G401.6 (cell line): ENCODE data around the gene CFAP97D2.
"Not testable (repeated sequence)": the region's sequence is repeated elsewhere in the genome, so short reads cannot be mapped to it uniquely, and the experiment has no call there.

Experiments
- FAIRE-seq: peaks from 2 replicates; lab custom pipeline; 2012; peaks lifted over from hg19 to GRCh38; lab: Jason Lieb, UNC

The CFAP97D2 gene

GRCh38 chr13:114236227-114236626, 57.2 kb downstream of the CFAP97D2 start:
- FAIRE-seq: no peak

GRCh38 chr13:114237415-114238112, 58.5 kb downstream of the CFAP97D2 start:
- FAIRE-seq: no peak

GRCh38 chr13:114241918-114242317, 62.9 kb downstream of the CFAP97D2 start:
- FAIRE-seq: no peak

GRCh38 chr13:114243971-114244370, 64.9 kb downstream of the CFAP97D2 start:
- no peak for FAIRE-seq

- FAIRE-seq: no peak
Observed at GRCh38 chr13:114244637-114245036, 65.6 kb downstream of the CFAP97D2 start.

- FAIRE-seq: no peak
Observed at GRCh38 chr13:114248011-114248410, 69.0 kb downstream of the CFAP97D2 start.

GRCh38 chr13:114249077-114249476, 70.0 kb downstream of the CFAP97D2 start:
- no peak for FAIRE-seq

- FAIRE-seq: not testable (repeated sequence)
Observed at GRCh38 chr13:114251639-114252440, 72.8 kb downstream of the CFAP97D2 start.

- no peak for FAIRE-seq
Observed at GRCh38 chr13:114256547-114256946, 77.5 kb downstream of the CFAP97D2 start.

- no peak for FAIRE-seq
Observed at GRCh38 chr13:114257014-114257413, 78.0 kb downstream of the CFAP97D2 start.

- FAIRE-seq: no peak
Observed at GRCh38 chr13:114258589-114258988, 79.5 kb downstream of the CFAP97D2 start.

GRCh38 chr13:114259374-114259773, 80.3 kb downstream of the CFAP97D2 start:
- no peak for FAIRE-seq

GRCh38 chr13:114259974-114260373, 80.9 kb downstream of the CFAP97D2 start:
- FAIRE-seq: no peak

- no peak for FAIRE-seq
Observed at GRCh38 chr13:114260814-114261213, 81.8 kb downstream of the CFAP97D2 start.

GRCh38 chr13:114261328-114261965, 82.4 kb downstream of the CFAP97D2 start:
- FAIRE-seq: no peak

GRCh38 chr13:114263578-114263977, 84.5 kb downstream of the CFAP97D2 start:
- FAIRE-seq: no peak

- FAIRE-seq: not testable (repeated sequence)
Observed at GRCh38 chr13:114264313-114264712, 85.3 kb downstream of the CFAP97D2 start.

GRCh38 chr13:114264886-114265611, 86.0 kb downstream of the CFAP97D2 start:
- FAIRE-seq: no peak

- no peak for FAIRE-seq
Observed at GRCh38 chr13:114266241-114266640, 87.2 kb downstream of the CFAP97D2 start.

GRCh38 chr13:114268344-114269280, 89.6 kb downstream of the CFAP97D2 start:
- FAIRE-seq: no peak

GRCh38 chr13:114269281-114269770, 90.3 kb downstream of the CFAP97D2 start:
- FAIRE-seq: no peak
